8988T (cell line): ENCODE data around the gene PGLYRP4.

ENCODE experiments used
- DNase-seq: peaks from one replicate; pipeline ENCODE4 v3.0.0; 2011

PGLYRP4 gene

DNA sequence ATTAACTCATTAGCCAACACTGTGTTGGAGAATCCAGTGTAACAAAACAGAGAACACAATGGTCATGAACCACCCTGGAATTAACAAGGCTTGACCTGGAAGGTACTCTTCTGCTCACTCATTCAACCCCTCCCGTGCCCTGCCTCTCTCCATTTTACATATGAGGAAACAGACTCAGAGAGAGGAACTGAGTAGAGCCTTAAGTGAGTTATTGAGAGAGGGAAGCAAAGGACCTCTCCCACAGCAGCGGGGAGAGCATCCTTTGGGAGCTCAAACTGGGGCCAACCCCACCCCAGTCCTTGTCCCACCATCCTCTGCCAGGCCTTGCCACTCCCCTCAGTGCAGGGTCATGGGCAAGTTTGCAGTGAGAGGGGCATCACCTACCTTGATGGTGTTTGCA lies 25.4 kb upstream of the PGLYRP4 start:
- no peak for DNase-seq

DNA sequence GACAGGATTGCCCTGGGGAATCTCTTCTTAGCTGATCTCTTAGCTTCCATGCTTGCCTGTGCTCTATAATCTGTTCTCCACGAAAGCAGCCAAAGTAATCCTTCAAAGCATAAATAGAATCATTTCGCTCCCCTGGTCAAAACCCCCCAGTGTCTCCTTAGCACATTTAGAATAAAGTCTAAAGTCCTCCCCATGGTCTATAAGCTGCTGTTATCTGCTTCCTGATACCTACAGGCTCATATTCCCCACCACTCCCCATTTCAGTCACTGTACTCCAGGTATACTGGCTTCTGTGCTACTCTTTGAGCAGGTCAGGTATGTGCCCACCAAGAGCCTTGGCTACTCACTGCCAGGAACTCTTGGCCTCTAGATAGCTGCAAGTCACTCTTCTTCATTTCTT lies 23.9 kb upstream of the PGLYRP4 start:
- no peak for DNase-seq

DNA sequence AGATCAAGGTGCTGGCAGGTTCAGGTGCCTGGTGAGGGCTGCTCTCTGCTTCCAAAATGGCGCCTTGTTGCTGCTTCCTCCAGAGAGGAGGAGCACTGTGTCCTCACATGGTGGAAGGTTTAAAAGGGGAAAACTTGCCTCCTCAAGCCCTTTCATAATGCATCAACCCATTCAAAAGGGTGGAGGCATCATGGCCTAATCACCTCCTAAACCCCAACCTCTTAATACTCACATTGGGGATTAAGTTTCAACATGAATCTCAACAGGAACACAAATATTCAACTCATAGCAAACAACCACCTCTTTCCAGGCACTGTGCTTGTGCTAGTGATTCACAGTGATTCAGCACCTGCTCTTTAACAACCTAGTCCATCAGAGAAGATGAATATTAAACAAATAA lies 22.6 kb upstream of the PGLYRP4 start:
- no peak for DNase-seq

DNA sequence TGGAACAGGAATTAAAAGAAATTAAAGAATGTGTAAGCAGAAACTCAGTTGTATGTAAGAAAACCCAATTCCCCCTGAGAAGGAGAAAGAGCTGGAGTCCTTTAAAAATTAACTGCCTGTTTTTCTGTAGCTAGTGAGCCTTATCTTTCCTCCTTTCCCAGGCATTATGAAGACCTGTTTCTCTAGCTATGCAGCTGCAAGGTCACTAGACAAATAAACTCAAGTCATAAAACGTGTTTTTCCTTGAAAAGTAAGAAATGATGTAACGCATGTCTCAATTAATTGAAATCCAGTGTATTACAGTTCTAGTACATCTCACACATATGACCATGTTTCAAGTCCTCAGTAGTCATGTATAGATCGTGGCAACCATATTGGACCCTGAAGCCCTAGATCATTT lies 21.5 kb upstream of the PGLYRP4 start:
- DNase-seq, result no peak

- DNase-seq, result no peak
Measured at GRCh38 chr1:153368495-153368894, 19.9 kb upstream of the PGLYRP4 start.

GRCh38 chr1:153367090-153367489 lies 18.4 kb upstream of the PGLYRP4 start:
- DNase-seq, result no peak

DNA sequence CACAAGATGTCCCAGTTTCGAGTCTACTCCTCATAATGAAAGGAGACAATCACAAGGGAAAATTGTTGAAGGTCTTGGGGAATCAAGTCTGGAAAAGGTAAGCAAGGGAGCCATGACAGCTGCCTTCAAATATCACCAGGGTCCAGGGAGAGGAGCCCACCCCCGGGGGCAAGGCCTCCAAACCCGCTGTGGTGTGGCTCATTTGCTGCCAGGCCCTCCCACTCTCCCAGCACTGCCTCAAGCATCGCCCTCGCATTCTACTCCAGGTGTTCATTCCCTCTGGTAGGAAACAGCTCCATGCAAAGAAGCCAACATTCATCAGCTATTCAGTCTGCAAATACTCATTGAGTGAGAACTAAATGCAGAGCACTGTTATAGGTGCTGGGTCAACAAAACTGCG lies 17.6 kb upstream of the PGLYRP4 start:
- DNase-seq, result no peak

DNA sequence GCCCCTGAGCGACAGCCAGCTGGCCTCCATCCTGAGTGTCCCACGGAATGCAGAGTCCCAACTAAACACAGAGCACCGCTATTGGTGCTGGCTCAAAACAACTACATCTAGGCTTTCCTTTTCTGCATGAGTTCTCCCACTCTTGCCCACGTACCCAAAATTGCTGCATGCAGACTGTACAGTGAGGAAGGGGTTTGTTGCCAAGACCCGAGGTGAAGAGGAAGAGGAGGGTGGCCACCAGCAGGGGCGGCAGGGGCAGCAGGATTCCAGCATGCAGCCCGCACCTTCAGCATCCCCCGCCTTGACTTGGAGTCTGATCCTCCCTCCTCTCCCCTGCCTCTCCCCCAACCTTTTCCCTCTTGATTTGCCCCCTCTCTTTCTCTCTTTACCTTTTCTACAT lies 17.1 kb upstream of the PGLYRP4 start:
- no peak for DNase-seq

GRCh38 chr1:153364766-153365666 lies 16.4 kb upstream of the PGLYRP4 start:
- no peak for DNase-seq

DNA sequence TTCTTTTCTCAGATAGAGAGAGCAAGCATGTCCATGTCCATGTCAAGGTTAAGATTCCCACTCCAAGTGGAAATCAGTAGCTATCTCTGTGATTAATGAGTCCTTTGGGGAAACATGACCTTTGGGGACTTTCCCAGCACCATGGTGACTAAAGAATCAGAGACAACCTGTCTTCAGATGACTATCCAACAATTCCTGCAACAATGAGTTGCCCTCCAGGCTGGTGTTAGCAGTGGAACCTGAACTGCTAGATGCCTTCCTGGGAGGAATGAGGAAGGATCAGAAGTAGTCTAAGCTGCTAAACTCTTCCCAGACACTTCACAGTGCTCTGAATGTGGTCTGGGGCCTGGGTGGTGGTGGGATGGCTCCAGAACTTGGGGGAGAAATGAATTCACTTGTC lies 15.5 kb upstream of the PGLYRP4 start:
- DNase-seq, result no peak

DNA sequence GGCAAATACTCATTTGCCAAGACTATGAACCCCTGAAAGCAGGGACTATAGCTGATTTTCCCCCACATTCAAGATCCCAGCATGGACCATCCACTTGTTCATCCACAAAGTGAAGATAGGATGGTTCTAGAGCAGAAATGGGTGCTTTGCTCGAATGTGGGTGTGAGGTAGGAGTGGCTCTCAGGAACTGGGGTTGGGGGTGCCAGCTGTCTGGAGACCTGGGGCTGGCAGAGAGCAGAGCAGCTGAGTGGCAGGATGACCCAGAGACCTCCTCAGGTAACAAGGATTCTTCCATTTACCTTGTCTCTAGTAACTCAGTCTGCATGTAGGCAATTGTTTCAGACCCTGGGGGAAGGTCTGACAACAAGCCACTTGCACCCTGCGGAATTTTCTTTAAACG lies 15.0 kb upstream of the PGLYRP4 start:
- no peak for DNase-seq

DNA sequence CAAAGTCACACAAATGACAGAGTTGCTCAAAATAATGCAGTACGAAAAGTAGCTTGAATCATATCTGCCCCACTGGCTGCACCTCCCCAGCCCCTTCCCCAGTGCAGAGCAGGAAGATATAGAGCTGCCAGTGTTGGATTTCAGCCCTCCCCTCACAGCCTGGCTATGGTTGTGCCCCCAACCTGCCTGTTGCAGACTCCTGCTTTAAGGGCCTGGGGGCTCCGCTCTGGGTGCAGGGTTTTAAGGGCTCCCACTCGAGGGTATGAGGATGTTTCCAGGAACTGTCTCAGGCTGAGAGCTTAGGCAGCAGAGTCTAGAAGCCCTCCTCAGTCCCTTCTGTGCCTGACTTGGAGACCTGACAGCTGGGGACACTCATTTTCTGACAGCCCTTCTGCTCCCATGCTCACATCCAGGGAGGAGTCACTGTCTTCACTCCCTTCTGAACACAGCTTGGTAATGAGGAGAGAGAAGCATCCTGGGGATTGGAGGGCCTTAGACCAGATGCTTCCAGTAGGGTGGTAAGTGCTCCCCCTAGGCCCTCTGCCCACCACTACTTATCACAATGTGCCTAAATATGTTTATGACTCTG lies 13.6 kb upstream of the PGLYRP4 start:
- no peak for DNase-seq

DNA sequence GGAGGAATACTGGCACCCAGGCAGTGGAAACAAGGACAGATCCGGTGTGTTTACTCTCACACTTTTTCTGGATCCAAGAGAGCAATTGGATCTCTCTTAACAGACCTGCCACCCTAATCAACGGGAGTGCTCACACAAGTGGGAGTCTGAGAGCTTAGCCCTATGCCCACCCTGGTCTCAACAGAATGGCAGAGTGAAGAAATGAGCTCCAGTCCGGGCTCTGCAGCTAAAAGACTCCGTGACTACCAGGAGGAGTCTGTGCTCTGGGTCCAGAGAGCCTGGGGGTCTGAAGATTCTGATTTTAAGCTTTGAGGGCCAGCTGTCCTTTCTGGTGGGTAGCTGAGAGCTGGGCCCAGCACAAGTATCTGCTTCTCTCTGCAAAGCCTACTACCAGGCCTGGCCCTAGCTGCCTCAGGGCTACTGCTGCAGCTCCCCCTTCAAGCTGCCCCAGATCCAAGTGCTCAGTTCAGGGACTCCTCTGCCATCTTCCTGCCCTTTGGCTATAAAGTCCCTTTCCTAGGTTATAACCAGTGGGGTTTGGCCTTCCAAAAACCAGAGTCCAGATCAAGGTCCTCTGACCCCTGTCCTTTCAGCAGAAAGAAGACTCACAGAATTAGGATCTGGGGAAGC lies 13.0 kb upstream of the PGLYRP4 start:
- no peak for DNase-seq

GRCh38 chr1:153360592-153361479 lies 12.2 kb upstream of the PGLYRP4 start:
- no peak for DNase-seq

- no peak for DNase-seq
Measured at GRCh38 chr1:153360190-153360589, 11.5 kb upstream of the PGLYRP4 start.

DNA sequence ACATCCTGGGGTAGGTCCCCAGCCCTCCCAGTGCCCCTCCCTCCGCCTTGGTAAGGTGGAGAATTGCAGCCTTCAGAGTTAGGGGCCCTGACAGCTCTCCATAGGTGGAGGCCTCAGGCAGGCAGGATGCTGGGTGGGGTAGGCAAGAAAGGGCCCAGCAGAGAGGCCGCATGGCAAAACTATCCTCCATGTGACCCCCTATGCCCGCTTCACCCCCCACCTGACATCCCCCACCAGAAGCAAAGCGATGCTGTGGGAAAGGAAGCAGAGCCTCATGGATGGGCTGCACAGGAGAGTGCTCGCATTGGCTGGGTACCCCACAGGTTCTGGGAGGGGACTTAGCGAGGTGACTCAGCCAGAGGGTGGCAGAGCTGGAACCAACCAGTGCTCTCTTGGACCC lies 10.6 kb upstream of the PGLYRP4 start:
- no peak for DNase-seq

GRCh38 chr1:153358691-153358975 lies 10.0 kb upstream of the PGLYRP4 start:
- no peak for DNase-seq

DNA sequence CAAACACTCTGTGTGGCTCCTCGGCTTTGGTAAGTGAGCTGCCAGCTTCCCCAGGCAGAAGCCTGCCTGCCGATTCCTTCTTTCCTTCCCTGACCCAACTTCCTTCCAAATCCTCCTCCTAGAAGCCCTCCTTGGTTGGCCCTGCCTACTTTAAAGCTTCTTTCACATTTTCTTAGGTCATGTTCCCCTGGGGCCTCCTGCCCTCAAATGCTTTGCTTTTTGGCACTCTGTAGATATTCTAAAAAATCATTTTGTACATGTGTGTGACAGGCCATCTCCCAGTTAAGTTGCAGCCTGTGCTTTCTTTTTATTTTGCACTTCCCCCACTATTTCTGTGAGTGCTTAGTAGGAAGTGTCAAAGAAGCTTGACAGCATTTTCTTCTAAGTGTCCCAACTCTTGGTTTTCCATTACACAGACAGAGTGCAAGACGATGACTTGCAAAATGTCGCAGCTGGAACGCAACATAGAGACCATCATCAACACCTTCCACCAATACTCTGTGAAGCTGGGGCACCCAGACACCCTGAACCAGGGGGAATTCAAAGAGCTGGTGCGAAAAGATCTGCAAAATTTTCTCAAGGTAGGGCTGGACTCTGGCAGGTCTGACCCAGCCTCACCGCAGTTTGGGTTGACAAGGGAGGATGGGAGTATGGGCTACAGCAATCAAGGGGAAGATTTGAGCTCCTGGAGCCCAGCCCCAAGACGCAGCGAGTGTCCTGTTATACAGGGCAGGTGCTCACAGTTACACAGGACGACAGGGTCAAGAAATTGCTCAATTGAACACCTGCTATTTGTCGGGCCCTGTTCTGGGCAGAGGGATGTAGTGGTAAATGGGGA lies 9.4 kb upstream of the PGLYRP4 start, which contains the start of gene S100A9:
TSS of gene S100A9 (plus strand) at position 2 of the 838 bp plus-strand sequence. CDS start at position 432, 430 bp downstream.
- DNase-seq, result no peak

- DNase-seq, result no peak
Measured at GRCh38 chr1:153357076-153357852, 8.6 kb upstream of the PGLYRP4 start.

DNA sequence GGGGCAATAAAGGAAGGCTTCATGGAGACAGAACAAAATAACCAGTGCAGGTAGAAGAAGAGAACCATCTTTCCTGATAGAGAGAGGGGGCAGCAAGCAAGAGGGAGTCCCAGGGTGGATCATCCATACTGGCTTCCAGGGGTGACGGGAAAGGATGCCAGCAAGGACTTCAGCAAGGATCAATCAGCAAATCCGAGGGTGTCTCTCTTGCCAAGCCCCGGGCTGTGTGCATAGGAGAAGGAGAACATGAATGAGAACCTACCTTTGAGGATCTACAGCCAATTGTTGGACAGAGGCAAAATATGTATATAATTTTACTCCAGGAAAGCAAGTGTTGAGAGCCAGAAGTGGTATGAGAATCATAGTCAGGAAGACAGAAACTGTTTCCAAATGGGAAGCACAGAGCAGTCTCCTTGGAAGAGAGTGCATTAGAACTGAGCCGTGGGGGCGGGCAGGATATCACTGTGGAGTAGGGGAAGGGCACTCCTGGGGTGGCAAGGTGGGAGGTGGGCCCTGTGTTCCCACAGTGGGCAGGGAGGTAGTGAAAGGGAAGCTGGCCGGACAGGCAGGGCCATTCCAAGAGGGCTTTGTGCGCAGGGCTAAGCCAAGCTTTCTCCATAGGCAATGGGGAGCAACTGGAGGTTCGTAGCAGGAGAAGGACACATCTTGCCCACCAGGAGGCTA lies 7.9 kb upstream of the PGLYRP4 start:
- no peak for DNase-seq
